D721Med (cell line): ENCODE results near the gene AKR1C8.
"Not testable (repeated sequence)": the region's sequence is repeated elsewhere in the genome, so short reads cannot be mapped to it uniquely, and the experiment has no call there.

Experiments used
- DNase-seq: peaks from one replicate; pipeline ENCODE4 v3.0.0; 2011; ENCODE audit warnings: low spot score; ENCODE audit not compliant: insufficient read length
- FAIRE-seq: peaks from 2 replicates; lab custom pipeline; 2011; peaks lifted over from hg19 to GRCh38; lab: Jason Lieb, UNC
- TF ChIP-seq, protein P1 (sequence below): IDR thresholded peaks from 2 replicates; pipeline ENCODE4 v1.5.1; 2012; ENCODE audit warnings: mild to moderate bottlenecking, control low read depth; ENCODE audit not compliant: insufficient read depth; ENCODE audit errors: missing control alignments

AKR1C8 gene

DNA sequence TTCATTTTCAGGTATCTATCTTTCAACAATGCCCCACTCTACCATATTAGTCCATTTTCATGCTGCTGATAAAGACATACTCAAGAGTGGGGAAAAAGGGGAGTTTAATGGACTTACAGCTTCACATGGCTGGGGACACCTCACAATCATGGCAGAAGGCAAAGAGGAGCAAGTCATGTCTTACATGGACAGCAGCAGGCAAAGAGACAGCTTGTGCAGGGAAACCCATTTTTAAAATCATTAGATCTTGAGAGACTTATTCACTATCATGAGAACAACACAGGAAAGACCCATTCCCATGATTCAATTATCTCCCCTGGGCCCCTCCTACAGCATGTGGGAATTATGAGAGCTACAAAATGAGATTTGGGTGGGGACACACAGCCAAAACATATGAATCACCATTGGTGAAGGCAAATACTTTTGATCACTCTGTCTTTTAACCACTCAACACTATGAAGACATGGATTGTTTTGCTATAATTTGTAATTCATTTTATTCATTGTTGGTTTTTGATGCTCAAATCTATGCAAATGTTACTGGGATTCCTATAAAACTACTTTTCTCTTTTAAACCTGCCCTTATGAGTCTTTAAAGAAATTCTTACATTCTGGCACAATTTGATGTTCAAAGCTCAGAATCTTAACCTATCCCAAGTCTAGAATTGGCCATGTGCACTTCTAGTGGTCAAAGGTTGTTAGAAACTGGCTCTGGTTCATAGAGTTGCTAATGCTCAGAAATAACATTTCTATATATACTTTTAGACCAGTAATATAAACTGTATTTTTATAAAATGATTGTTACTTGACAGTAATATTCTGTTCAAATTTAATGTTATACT is 27.0 kb upstream of the AKR1C8 start:
- TF ChIP-seq, protein P1, sequence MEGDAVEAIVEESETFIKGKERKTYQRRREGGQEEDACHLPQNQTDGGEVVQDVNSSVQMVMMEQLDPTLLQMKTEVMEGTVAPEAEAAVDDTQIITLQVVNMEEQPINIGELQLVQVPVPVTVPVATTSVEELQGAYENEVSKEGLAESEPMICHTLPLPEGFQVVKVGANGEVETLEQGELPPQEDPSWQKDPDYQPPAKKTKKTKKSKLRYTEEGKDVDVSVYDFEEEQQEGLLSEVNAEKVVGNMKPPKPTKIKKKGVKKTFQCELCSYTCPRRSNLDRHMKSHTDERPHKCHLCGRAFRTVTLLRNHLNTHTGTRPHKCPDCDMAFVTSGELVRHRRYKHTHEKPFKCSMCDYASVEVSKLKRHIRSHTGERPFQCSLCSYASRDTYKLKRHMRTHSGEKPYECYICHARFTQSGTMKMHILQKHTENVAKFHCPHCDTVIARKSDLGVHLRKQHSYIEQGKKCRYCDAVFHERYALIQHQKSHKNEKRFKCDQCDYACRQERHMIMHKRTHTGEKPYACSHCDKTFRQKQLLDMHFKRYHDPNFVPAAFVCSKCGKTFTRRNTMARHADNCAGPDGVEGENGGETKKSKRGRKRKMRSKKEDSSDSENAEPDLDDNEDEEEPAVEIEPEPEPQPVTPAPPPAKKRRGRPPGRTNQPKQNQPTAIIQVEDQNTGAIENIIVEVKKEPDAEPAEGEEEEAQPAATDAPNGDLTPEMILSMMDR = no peak
- no peak for DNase-seq
- FAIRE-seq = no peak

DNA sequence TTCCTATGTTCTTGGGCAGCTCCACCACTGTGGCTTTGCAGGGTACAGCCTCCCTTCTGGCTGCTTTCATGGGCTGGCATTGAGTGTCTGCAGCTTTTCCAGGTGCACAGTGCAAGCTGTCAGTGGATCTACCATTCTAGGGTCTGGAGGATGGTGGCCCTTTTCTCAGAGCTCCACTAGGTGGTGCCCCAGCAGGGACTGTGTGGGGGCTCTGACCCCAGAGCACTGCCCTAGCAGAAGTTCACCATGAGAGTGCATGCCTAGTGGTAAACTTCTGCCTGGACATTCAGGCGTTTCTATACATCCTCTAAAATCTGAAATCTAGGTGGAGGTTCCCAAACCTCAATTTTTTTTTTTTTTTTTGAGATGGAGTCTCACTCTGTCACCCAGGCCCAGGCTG is 25.3 kb upstream of the AKR1C8 start:
- not testable (repeated sequence) for DNase-seq, FAIRE-seq

DNA sequence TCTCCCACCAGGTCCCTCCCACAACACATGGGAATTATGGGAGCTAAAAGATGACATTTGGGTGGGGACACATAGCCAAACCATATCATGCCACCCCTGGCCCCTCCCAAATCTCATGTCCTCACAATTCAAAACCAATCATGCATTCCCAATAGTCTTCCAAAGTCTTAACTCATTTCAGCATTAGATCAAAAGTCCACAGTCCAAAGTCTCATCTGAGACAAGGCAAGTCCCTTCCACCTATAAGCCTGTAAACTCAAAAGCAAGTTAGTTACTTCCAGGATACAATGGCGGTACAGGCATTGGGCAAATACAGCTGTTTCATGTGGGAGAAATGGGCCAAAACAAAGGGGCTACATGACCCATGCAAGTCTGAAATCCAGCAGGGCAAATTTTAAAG is 24.8 kb upstream of the AKR1C8 start:
- FAIRE-seq, DNase-seq: not testable (repeated sequence)

DNA sequence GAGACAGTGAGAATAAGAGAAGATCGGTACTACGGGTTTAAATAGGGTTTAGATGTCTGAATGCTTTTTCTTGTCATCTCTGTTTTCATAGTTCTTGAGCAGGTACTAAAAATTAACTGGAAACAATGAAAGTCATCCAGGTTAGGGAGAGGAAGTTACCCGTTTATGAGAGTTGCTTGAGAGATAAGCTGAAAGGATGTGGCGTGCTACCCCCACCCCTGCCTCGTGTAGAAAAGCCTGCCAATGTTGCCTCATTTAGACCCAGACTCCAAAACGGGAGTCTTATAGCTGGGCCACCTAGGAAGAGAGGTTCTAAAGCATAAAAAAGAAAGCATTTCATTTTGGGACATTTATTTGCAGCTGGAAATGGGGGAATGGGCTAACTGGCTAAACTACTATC is 21.8 kb upstream of the AKR1C8 start:
- no peak for FAIRE-seq
- no peak for DNase-seq
- TF ChIP-seq, protein P1 = no peak

DNA sequence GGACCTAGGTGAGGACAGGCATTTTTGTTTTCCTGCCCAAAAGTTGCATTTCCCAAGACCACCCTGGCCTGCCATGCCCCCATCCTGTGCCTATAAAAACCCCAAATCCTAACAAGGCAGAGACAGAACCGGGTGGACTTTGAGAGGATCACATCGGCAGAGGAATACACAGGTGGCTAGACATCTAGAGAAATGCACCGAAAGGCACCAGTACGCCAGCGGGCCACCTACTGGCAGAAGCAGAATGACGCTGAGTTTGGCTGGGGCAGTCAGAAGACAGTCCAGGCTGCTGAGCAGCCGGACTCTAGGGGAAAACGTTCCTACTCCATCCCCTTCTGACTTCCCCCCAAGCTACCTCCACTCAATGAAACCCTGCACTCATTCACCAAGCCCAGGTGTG is 14.4 kb upstream of the AKR1C8 start:
- TF ChIP-seq, protein P1 = no peak
- DNase-seq (no peak), FAIRE-seq (no peak)

DNA sequence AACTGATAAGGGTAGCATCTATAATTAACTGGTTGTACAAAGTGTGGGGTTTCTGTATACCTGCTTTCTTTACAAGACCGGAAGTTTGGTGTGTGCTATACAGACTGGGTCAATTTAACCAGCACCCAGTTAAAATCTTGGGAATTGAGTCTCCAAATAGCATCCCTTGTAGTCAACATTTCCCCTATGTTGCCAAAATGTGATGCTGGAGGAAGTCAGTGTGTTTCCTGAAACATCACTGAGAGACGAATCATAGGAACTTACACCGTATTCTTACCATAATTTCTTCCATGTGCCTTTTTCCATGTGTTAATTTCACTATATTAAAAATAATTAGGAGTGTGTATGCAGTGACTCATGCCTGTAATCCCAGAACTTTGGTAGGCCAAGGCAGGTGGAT is 13.4 kb upstream of the AKR1C8 start:
- TF ChIP-seq, protein P1 = no peak
- FAIRE-seq (no peak), DNase-seq (no peak)

DNA sequence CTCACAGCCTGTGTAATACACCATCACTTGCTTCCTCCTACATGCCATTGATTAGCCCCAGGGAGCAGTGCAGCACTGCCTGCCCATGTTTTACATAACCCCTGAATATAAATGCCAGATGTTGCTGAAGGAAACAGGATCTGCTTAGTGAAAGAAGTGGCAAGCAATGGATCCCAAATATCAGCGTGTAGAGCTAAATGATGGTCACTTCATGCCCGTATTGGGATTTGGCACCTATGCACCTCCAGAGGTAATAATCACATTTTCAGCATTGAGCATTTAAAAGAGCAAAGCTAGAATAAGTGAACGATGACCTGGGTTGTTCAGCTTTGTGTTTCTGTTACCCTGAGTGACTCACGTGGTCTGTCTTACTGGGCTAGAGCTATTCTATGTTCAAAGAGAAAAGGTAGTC is 11.8 kb upstream of the AKR1C8 start, which contains the start of gene AKR1C4:
TSS of gene AKR1C4 (plus strand) at position 136 of the 412 bp plus-strand sequence. CDS start at position 167, 31 bp downstream.
- TF ChIP-seq, protein P1 = no peak
- no peak for FAIRE-seq
- DNase-seq = no peak

DNA sequence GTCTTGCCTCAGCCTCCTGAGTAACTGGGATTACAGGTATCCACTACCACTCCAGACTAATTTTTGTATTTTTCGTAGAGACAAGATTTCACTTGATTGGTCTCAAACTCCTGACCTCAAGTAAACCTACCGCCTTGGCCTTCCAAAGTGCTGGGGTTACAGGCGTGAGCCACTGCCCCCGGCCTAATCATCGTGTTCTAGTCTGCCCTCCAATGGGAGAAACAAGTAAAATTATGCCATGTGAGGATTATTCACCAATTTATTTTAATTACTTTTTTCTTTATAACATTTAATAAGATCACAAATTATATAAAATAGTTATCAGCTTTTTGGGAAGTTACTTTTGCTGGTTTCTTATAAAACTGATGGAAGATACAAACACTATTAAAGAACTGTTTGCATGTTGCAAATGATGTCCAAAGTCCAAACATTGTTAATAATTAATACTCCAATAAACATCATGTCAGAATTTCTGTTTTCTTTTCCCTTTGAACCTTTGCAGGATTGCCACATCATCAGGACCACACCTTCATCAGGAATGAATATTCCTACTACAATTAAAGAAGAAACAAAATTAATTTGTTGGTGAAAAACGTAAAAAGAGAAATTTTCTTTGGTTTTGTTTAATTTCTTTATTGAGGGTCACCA is 10.9 kb upstream of the AKR1C8 start:
- DNase-seq = no peak
- no peak for FAIRE-seq
- TF ChIP-seq, protein P1 = no peak
